ENCODE data around the gene DEDD2.

DNA sequence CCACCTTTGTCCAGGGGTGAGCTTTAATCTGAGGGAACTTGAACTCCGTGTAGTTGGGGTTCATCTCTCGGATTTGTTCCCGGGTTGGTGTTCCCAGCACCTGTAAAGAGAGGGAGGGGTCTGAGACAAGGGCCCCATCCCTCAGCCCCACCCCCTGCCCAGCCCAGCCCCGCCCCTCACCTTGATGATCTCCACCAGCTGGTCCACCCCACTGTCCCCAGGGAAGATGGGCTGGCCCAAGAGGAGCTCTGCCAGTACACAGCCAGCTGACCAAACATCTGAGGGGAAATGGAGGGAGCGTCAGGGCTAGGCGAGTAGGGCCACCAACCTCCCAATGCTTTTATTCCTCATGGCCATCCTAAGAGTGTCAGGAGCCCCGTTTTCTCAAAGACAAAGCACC lies 15.6 kb upstream of the DEDD2 start:
- TF ChIP-seq, protein P1, sequence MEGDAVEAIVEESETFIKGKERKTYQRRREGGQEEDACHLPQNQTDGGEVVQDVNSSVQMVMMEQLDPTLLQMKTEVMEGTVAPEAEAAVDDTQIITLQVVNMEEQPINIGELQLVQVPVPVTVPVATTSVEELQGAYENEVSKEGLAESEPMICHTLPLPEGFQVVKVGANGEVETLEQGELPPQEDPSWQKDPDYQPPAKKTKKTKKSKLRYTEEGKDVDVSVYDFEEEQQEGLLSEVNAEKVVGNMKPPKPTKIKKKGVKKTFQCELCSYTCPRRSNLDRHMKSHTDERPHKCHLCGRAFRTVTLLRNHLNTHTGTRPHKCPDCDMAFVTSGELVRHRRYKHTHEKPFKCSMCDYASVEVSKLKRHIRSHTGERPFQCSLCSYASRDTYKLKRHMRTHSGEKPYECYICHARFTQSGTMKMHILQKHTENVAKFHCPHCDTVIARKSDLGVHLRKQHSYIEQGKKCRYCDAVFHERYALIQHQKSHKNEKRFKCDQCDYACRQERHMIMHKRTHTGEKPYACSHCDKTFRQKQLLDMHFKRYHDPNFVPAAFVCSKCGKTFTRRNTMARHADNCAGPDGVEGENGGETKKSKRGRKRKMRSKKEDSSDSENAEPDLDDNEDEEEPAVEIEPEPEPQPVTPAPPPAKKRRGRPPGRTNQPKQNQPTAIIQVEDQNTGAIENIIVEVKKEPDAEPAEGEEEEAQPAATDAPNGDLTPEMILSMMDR (IDR thresholded peaks at IDR 0.05) = no peak
- TF ChIP-seq POLR2A (IDR thresholded peaks at IDR 0.05) = no peak
